Right renal cortex interstitium (tissue), 3 donors: Measurements from ENCODE around the gene EOMES. TPM values are rescaled to one million over a fixed set of nuclear protein-coding genes. Genes with fewer than 3 reads are reported as not detected.

Source experiments
- DNase-seq, 3 donors: peaks; one replicate each; pipeline ENCODE4 v3.0.0-alpha.2; 2013; ENCODE audit warnings: low read depth in 3 of 3, low spot score in 2 of 3
- polyA plus RNA-seq, 3 donors: library from polyadenylated mRNA; unstranded; fragments of 120-200 nt; gene quantifications; one replicate each; pipeline ENCODE4 v1.2.1, GENCODE V29; 2013; ENCODE audit not compliant: insufficient read length in 3 of 3

Gene EOMES
- polyA plus RNA-seq, 3 donors = 0.13 to 0.19 (median 0.15) TPM

- no peak for DNase-seq
Observed at GRCh38 chr3:27720899-27721716, 1.0 kb downstream of the EOMES start.

GRCh38 chr3:27719314-27720003 lies 2.7 kb downstream of the EOMES start:
- no peak for DNase-seq

- DNase-seq = no peak
Observed at GRCh38 chr3:27718459-27718858, 3.7 kb downstream of the EOMES start.

- no peak for DNase-seq
Observed at GRCh38 chr3:27717200-27717852, 4.8 kb downstream of the EOMES start.

- no peak for DNase-seq
Observed at GRCh38 chr3:27716309-27716708, 5.8 kb downstream of the EOMES start.

- DNase-seq = no peak
Observed at GRCh38 chr3:27715863-27716262, 6.3 kb downstream of the EOMES start.

- DNase-seq = no peak
Observed at GRCh38 chr3:27715454-27715806, 6.7 kb downstream of the EOMES start.

- no peak for DNase-seq
Observed at GRCh38 chr3:27714692-27715453, 7.2 kb downstream of the EOMES start.

- DNase-seq = no peak
Observed at GRCh38 chr3:27714146-27714526, 8.0 kb downstream of the EOMES start.

- DNase-seq = no peak
Observed at GRCh38 chr3:27713435-27714145, 8.5 kb downstream of the EOMES start.

- no peak for DNase-seq
Observed at GRCh38 chr3:27713078-27713423, 9.1 kb downstream of the EOMES start.

GRCh38 chr3:27712136-27713077 lies 9.7 kb downstream of the EOMES start:
- DNase-seq = no peak

GRCh38 chr3:27708250-27708649 lies 13.9 kb downstream of the EOMES start:
- DNase-seq = no peak

GRCh38 chr3:27699067-27699466 lies 23.1 kb downstream of the EOMES start:
- no peak for DNase-seq

- DNase-seq = no peak
Observed at GRCh38 chr3:27696906-27697305, 25.2 kb downstream of the EOMES start.

GRCh38 chr3:27695636-27696035 lies 26.5 kb downstream of the EOMES start:
- no peak for DNase-seq

- DNase-seq = no peak
Observed at GRCh38 chr3:27688053-27688452, 34.1 kb downstream of the EOMES start.

- DNase-seq = no peak
Observed at GRCh38 chr3:27686642-27687041, 35.5 kb downstream of the EOMES start.

GRCh38 chr3:27685474-27685873 lies 36.6 kb downstream of the EOMES start:
- no peak for DNase-seq
